Motor neuron (in vitro differentiated cells): ENCODE results near the gene AQP12A. TPM values are rescaled to one million over a fixed set of nuclear protein-coding genes. Genes with fewer than 3 reads are reported as not detected.

Experiments
- ATAC-seq, 8 experiments: fragments of 200-7000 bp; cut with Tn5 transposase; replicated peaks in 6 of 8; 2 replicates each; pipeline ENCODE4 v1.8.0; 2021; ENCODE audit warnings: mild to moderate bottlenecking in 8 of 8, moderate library complexity in 8 of 8
- H3K27ac ChIP-seq, 2 donors: fragments of 250-450 bp; sonication (Bioruptor Pico); 2 replicates each; pipeline ENCODE4 v1.9.0; 2021; ENCODE audit warnings: antibody characterized with exemption in 2 of 2, mild to moderate bottlenecking in 2 of 2, moderate library complexity in 1 of 2
- H3K4me1 ChIP-seq, 2 donors: fragments of 250-450 bp; sonication (Bioruptor Pico); replicated peaks in 1 of 2; 2 replicates each; pipeline ENCODE4 v1.6.1; 2021; ENCODE audit warnings: antibody characterized with exemption in 2 of 2, mild to moderate bottlenecking in 2 of 2, moderate library complexity in 1 of 2
- H3K4me3 ChIP-seq, 5 donors: fragments of 250-450 bp; sonication (Bioruptor Pico); 2 replicates each; pipeline ENCODE4 v1.9.0; 2021; ENCODE audit warnings: antibody characterized with exemption in 5 of 5, mild to moderate bottlenecking in 5 of 5, moderate library complexity in 4 of 5
- WGBS, 10 experiments: fragments of 450-650 bp; shearing (Covaris generic); methylation state at CpG; one replicate each; pipeline ENCODE4 v1.0.0; 2022; 5-methylcytosine and 5-hydroxymethylcytosine counted together
- in situ Hi-C, 9 experiments: fragments of 400-800 bp; cut with MboI; loops; one replicate each; pipeline ENCODE4 v1.15.0; 2021; ENCODE audit warnings: low sequenced_read_pairs in 9 of 9, low pct_unique_long_range_greater_than_20kb in 2 of 9; ENCODE audit not compliant: unreplicated experiment in 9 of 9
- total RNA-seq, 8 experiments: library from RNA; unstranded; fragments of 300-600 nt; gene quantifications; 2 replicates each; pipeline versions ENCODE4 v1.2.3 to v1.2.4, GENCODE V29; 2022

The AQP12A gene
- total RNA-seq, 8 experiments from 2014 or later = not detected

DNA sequence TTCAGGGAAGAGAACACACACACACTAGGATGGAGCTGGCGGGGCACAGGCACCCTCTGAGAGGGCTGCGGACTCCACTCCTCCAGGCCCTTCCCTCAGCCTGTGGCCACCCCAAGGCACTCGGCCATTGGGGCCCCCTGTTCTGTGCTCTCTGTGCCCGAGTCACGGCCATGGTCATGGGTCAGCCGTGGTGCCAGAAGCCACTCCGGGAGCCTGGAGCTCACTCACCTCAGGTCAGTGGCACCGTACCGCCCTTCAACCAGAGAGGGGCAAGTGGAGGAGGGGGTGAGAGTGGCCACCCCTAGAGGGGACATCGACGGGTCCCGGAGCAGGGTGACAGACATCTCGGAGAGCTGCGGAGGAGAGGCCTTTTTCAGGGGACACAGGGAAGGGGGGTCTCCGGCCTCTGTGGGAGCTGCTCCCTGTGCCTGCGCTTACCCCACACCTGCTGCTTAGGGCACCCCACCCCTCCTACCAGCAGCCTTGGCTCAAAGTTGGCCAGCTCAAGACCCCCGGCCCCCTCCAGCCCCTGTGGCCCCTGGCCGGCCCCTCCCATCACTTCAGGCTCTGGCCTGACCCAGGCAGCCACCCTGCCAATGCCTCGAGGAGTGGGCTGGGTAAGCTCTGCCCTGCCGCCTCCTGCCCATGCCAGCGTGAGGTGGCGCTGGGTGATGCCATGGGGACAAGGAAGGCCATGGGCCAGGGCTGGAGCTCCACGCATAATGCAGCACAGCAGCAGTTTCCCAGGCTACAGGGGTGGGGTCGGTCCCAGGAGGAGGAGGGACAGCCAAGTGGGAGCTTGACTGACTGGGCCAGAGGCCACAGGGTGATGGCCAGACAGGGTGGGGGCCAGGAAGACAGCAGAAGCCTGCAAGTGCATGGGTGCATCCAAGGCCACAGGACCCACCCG lies 29.3 kb downstream of the AQP12A start:
- H3K4me1 ChIP-seq = no peaks in the 10 kb centered on the region
- in situ Hi-C loops = no loop called here
- H3K4me3 ChIP-seq = no peak overlapping the region
- 0 to 100% (median 50%) methylated on average over 1 to 4 of the region's 25 CpGs; no CpG with 5 or more reads in 3 of the 10 experiments for WGBS, 10 experiments
- no peak overlapping the region for H3K27ac ChIP-seq
- peak in 3 of 8 experiments; percentile 37 to 94 (median 88) for ATAC-seq

DNA sequence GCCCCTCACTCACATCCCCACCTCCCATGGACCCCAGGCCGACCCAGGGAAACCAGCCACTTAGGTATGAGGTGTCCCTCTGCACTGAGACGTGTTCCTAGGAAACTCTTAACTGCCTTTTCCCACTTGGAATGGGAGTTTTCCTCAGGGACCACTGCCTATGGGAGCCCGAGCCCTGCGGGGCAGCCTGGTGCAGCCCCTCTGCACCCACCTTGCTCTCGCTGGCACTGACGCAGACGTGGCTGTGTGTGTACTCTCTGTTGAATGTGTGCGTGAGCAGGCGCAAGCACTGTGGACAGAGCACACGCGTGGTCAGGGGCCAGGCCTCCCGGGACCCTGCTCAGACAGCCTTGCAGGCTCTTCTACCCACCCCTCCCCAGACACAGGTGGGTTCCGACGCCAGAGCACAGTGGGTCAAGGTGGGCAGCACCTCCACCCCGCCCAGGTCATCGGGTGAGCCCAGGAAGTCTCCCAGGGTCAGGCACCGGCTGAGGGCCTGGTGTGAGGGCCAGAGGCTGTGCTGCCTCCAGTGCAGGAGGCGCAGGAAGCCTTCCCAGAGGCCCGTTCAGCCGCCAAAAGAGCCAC lies 30.0 kb downstream of the AQP12A start:
- WGBS, 10 experiments = 100% methylated on average over 1 of the region's 20 CpGs; no CpG with 5 or more reads in 9 of the 10 experiments
- H3K27ac ChIP-seq = no peak overlapping the region
- in situ Hi-C loops = no loop called here
- no peak overlapping the region for H3K4me3 ChIP-seq
- no peaks in the 10 kb centered on the region for H3K4me1 ChIP-seq
- ATAC-seq = no peak

DNA sequence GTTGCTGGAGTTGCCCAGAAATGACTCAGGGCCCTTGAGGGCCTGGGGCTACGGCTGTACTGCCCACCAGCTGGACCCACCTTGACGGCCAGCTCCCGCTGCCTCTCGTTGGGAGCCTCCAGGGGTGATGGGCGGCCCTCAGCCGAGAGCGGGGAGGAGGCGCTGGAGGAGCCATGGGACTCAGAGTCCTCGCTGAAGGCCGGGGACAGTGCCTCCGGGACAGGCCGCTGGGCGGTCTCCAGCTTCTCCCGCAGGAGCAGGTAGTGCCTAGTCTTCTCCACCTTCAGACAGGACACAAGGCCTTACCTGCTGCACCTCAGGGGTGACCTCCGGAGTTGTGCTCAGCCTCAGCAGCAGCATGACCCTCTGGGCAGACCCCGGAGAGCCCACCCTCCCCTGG lies 30.7 kb downstream of the AQP12A start:
- ATAC-seq = no peak
- Histone ChIP-seq H3K4me1 (no peaks in the 10 kb centered on the region), H3K4me3 (no peak overlapping the region), H3K27ac (no peak overlapping the region)
- 86% methylated on average over 5 of the region's 16 CpGs; no CpG with 5 or more reads in 9 of the 10 experiments for WGBS, 10 experiments
- in situ Hi-C loops = no loop called here

DNA sequence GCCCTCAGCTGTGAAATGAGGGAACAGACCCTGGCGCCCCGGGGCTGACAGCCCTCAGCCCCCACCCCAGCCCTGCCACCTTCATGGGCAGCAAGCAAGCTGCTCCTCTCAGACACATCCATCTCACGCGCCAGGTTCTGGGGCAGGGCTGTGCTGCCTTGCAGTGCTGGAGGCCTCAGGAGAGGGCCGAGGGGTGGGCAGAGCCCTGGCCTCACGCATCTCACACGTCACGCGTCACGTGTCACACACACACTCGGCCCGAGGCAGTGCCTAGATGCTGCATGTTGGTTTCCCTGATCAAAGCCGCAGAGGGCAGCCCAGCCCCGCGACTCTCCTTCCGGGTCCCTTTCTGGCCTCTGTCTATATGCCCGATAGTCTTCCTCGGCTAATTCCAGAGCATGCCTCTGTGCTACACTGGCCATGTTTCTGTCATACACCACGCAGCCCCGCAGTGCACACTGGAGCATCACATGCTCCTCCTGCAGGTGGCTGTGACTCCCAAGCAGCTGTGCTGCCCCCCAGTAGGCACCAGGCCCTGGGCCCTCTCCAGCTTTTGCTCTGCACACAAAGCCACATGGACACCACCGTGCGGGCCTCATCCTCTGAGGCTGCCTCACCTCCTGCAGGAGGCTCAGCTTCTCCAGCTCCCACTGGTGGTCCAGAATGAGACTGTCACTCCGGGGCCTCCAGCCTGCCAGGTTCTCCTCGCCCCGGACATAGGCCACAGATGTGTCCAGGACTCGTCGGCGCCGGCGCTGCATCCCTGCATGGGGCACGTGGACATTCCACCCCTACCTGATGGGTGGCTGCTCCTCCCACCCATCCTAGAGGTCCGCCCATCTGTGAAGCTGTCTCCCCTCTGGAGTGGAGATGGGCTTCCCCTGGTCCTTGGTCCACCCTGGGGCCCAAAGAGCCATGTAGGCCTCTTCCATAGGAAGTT lies 31.4 kb downstream of the AQP12A start:
- WGBS, 10 experiments = 0 to 97% (median 92%) methylated on average over 1 to 8 of the region's 32 CpGs; no CpG with 5 or more reads in 5 of the 10 experiments
- Histone ChIP-seq H3K27ac (no peak overlapping the region), H3K4me3 (no peak overlapping the region), H3K4me1 (no peaks in the 10 kb centered on the region)
- in situ Hi-C loops = no loop called here
- ATAC-seq = peak in 3 of 8 experiments; percentile 2 to 70 (median 7)

DNA sequence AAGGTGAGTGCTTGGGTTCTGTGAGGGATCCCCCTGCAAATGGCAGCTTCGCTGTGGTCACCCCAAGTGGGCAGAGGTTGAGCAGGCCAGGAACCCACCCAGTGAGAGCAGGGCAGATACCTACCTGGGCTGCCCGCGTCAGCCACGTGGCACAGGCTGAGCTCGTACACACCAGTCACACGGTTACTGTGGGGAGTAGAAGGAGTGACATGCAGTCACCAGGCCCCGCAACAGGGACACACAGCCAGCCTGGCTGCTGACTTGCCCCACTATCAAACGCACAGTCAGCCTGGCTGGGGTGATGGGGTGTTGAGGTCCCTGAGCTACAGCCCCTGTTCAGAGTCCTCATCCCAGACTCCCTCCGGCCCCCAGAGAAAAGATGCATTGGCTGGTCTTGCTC lies 32.2 kb downstream of the AQP12A start:
- Histone ChIP-seq H3K27ac (no peak overlapping the region), H3K4me3 (no peak overlapping the region), H3K4me1 (no peaks in the 10 kb centered on the region)
- no peak for ATAC-seq
- WGBS, 10 experiments = 20 to 100% (median 100%) methylated on average over 1 to 2 of the region's 9 CpGs; no CpG with 5 or more reads in 7 of the 10 experiments
- in situ Hi-C loops = no loop called here

DNA sequence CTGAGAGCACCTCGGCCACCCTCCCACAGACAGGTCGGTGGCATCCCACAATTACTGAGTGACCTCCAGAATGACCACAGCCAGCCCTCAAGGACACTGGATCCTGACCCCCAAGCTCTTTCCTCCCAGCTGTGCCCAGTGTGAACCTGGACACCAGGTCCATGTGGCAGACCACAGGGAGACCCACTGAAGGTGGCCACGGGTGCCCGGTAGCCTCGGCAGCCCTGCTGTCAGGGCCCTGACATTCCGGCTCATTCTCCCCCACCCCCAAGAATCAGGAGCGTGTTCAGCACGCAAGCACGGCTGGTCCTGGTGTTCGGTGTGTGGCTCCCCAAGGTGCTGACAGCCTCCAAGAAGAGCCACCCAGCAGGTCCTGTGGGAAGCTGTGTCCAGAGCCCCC lies 32.8 kb downstream of the AQP12A start:
- in situ Hi-C loops = no loop called here
- Histone ChIP-seq H3K4me3 (no peak overlapping the region), H3K4me1 (no peaks in the 10 kb centered on the region), H3K27ac (no peak overlapping the region)
- WGBS, 10 experiments = 100% methylated on average over 1 of the region's 10 CpGs; no CpG with 5 or more reads in 9 of the 10 experiments
- no peak for ATAC-seq

DNA sequence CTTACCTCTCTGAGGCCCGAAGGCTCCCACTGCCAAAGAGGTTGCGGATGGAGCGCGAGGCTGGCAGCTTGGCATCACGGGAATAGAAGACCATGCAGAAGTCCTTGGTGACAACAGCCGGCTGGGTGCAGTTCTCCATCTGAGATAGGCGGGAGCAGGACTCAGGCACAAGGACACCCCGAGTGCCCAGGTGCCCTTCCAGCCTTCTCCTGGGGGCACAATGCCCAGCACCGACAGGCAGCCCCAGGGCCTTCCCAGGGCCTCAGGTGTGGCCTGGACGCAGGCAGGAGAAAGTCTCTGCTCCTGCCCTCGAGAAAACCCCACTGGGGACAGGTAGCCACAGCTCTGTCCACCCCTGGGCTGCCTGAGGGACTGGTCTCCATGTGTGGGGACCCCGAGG lies 33.6 kb downstream of the AQP12A start:
- H3K4me1 ChIP-seq = no peaks in the 10 kb centered on the region
- no peak overlapping the region for H3K4me3 ChIP-seq
- in situ Hi-C loops = no loop called here
- WGBS, 10 experiments = 57 to 100% (median 83%) methylated on average over 1 to 3 of the region's 12 CpGs; no CpG with 5 or more reads in 6 of the 10 experiments
- no peak overlapping the region for H3K27ac ChIP-seq
- ATAC-seq = no peak

DNA sequence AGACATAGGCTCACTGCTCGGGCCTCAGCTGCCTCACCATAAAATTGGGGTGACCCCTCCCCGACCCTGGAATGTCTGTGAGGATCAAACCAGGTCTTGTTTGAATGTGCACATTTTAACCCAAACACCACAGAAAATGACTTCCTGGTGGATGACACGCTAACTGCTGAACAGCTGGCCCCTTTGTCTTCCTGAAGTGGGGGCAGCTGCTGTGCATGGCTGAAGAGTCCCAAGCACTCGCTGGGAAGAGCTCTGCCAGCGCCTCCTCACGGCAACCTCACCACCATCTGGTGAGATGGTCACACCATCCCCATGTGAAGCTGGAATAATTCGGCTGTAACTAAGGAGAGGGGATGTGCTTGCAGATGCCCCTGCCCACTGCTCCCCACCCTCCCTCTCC lies 34.0 kb downstream of the AQP12A start:
- in situ Hi-C loops = no loop called here
- ATAC-seq = peak in 1 of 8 experiments; percentile 3
- 50 to 92% (median 52%) methylated on average over 2 to 7 of the region's 7 CpGs; no CpG with 5 or more reads in 7 of the 10 experiments for WGBS, 10 experiments
- Histone ChIP-seq H3K4me1 (no peaks in the 10 kb centered on the region), H3K4me3 (no peak overlapping the region), H3K27ac (no peak overlapping the region)

DNA sequence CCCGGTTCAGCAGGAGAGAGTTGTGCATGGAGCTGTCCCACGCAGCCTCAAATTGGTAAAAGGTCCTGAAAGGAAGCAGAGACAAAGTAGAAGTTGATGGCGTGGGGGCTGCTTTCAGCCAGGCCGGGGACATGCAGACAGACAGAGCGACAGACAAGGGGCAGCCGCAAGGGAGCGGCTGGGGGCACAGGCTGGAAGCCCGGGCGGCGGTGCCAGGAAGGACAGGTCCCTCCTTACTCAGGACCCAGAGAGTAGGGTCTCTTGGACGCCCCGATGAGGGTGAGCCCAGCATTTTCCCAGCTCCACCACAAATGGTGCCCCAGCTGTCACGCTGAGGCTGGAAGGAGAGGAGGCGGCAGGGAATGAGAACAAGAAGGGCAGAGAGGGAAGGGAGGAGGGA lies 35.2 kb downstream of the AQP12A start:
- Histone ChIP-seq H3K4me3 (no peak overlapping the region), H3K27ac (no peak overlapping the region), H3K4me1 (no peaks in the 10 kb centered on the region)
- in situ Hi-C loops = no loop called here
- WGBS, 10 experiments = 0 to 100% (median 78%) methylated on average over 1 to 7 of the region's 14 CpGs; no CpG with 5 or more reads in 4 of the 10 experiments
- ATAC-seq = no peak

DNA sequence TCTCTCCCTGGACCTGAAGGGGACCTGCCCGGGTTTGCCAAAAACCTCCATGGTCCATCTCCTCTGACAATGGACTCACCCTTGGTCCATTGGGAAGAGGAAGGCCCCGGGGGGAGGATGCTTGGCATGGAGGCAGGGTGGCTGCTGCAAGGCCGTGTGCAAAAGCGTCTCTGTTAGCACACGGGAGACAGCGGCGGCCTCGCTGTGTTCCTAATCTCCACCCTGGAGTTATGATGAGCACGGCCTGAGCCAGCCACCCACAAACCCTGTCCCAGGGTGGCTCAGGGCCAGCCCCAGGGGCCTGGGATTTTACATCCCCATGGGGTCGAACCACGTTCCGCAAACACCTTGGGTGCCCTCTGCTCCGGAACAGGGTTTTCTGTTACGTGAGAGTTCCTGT lies 35.8 kb downstream of the AQP12A start:
- in situ Hi-C loops = no loop called here
- H3K4me3 ChIP-seq = no peak overlapping the region
- no peaks in the 10 kb centered on the region for H3K4me1 ChIP-seq
- WGBS, 10 experiments = 46 to 92% (median 78%) methylated on average over 4 to 11 of the region's 14 CpGs; no CpG with 5 or more reads in 6 of the 10 experiments
- ATAC-seq = no peak
- no peak overlapping the region for H3K27ac ChIP-seq

DNA sequence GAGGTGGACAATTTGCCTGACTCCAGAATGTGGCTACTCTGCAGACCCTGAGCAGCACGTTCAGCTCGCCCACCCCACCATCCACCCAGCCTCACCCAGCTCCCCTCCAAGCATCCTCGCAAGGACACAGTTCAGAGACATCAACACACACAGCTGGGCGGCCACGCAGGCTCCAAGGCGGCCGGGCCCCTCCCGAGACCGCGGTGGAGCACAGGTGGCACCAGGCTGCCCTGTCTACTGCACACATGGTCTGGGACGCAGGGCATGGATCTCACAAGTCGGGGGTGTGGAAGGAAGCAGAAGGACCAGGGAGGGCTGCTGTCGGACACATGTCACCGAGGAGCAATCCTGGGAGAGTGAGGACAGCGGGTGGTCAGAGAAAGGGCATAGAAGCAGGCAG lies 36.2 kb downstream of the AQP12A start:
- WGBS, 10 experiments = 82 to 100% (median 97%) methylated on average over 1 to 5 of the region's 15 CpGs; no CpG with 5 or more reads in 5 of the 10 experiments
- ATAC-seq = no peak
- Histone ChIP-seq H3K4me3 (no peak overlapping the region), H3K4me1 (no peaks in the 10 kb centered on the region), H3K27ac (no peak overlapping the region)
- in situ Hi-C loops = no loop called here

DNA sequence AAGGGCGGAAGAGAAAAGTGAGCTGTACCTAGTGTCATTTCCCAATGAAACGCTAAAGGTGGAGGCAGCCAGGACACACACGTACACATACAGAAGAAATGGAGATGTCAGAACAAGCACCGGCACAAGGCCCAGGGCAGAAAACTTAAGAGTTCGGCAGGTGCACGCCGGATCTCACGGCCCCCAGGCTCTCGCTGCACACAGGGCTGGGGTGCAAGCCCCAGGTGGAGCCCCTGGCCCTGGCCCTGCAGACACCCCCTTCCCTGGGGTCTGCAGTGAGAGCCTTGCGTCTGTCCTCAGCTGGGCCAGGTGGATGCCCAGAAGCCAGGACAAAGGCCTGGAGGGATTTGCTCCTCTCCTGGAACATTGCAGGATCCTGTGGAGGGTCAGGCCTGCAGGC lies 36.7 kb downstream of the AQP12A start:
- WGBS, 10 experiments = 40 to 100% (median 88%) methylated on average over 1 to 7 of the region's 10 CpGs; no CpG with 5 or more reads in 3 of the 10 experiments
- in situ Hi-C loops = no loop called here

More for the DNA sequence above, 36.7 kb downstream of the AQP12A start:
- ATAC-seq = no peak
- no peak overlapping the region for H3K27ac ChIP-seq
- H3K4me1 ChIP-seq = no peaks in the 10 kb centered on the region
- no peak overlapping the region for H3K4me3 ChIP-seq
